CD14-positive monocyte (primary cell): ENCODE results near the gene DHRS7B. TPM values are rescaled to one million over a fixed set of nuclear protein-coding genes. Genes with fewer than 3 reads are reported as not detected.

Experiments
- DNase-seq, 3 donors: peaks; one replicate each; pipeline ENCODE4 v3.0.0-alpha.2; 2011 to 2022
- H2AFZ ChIP-seq: 2 replicates; pipeline ENCODE4 v1.6.0; 2012; ENCODE audit warnings: mild to moderate bottlenecking, low read depth, low read length, inconsistent platforms; ENCODE audit not compliant: insufficient read depth, poor library complexity, severe bottlenecking
- H3K27ac ChIP-seq, 2 donors: 1 replicate in 1 of 2; 2 replicates in 1 of 2; pipeline ENCODE4 v1.5.1; 2012 to 2013; ENCODE audit warnings: low read length in 2 of 2, control low read depth in 1 of 2, inconsistent platforms in 1 of 2, low read depth in 1 of 2, mild to moderate bottlenecking in 1 of 2
- H3K27me3 ChIP-seq, 2 donors: one replicate each; pipeline versions ENCODE4 v1.6.0 to v1.6.1; 2011 to 2013; ENCODE audit warnings: low read length in 2 of 2; ENCODE audit not compliant: control insufficient read depth in 2 of 2, insufficient read depth in 2 of 2
- H3K36me3 ChIP-seq, 2 donors: replicated peaks in 1 of 2; 1 replicate in 1 of 2; 2 replicates in 1 of 2; pipeline versions ENCODE4 v1.5.1 to v1.6.1; 2012 to 2013; ENCODE audit warnings: low read length in 2 of 2, control low read depth in 1 of 2, inconsistent platforms in 1 of 2, mild to moderate bottlenecking in 1 of 2; ENCODE audit not compliant: insufficient read depth in 2 of 2, control insufficient read depth in 1 of 2
- H3K4me1 ChIP-seq, 2 donors: 1 replicate in 1 of 2; 2 replicates in 1 of 2; pipeline versions ENCODE4 v1.5.1 to v1.6.1; 2012 to 2013; ENCODE audit warnings: low read length in 2 of 2, control low read depth in 1 of 2, inconsistent platforms in 1 of 2, mild to moderate bottlenecking in 1 of 2, moderate library complexity in 1 of 2; ENCODE audit not compliant: insufficient read depth in 2 of 2, control insufficient read depth in 1 of 2
- H3K4me2 ChIP-seq: replicated peaks from 2 replicates; pipeline ENCODE3; 2012; ENCODE audit warnings: low read length, moderate library complexity, mild to moderate bottlenecking; ENCODE audit not compliant: poor library complexity, severe bottlenecking; ENCODE audit errors: extremely low read depth
- H3K4me3 ChIP-seq, 3 experiments: fragments of 200-600 bp in 1 of 3; sonication (generic) in 1 of 3; replicated peaks in 1 of 3; 1 replicate in 2 of 3; 2 replicates in 1 of 3; pipeline ENCODE4 v1.5.1; 2011 to 2013; ENCODE audit warnings: low read length in 3 of 3, mild to moderate bottlenecking in 3 of 3, control low read depth in 2 of 3, low read depth in 2 of 3, inconsistent platforms in 1 of 3, moderate library complexity in 1 of 3
- H3K79me2 ChIP-seq: 2 replicates; pipeline ENCODE4 v1.6.0; 2012; ENCODE audit warnings: mild to moderate bottlenecking, control low read depth, inconsistent platforms, low read length, moderate library complexity; ENCODE audit not compliant: insufficient read depth
- H3K9ac ChIP-seq: 2 replicates; pipeline ENCODE4 v1.6.0; 2017; ENCODE audit warnings: low read length, mild to moderate bottlenecking; ENCODE audit not compliant: insufficient read depth, poor library complexity, severe bottlenecking
- H3K9me3 ChIP-seq, 2 donors: replicated peaks in 1 of 2; 1 replicate in 1 of 2; 2 replicates in 1 of 2; pipeline versions ENCODE4 v1.5.1 to v1.6.1; 2012 to 2013; ENCODE audit warnings: low read length in 2 of 2, control low read depth in 1 of 2; ENCODE audit not compliant: control insufficient read depth in 1 of 2, insufficient read depth in 1 of 2
- H4K20me1 ChIP-seq: 2 replicates; pipeline ENCODE4 v1.6.0; 2012; ENCODE audit warnings: mild to moderate bottlenecking, low read length, control low read depth, moderate library complexity; ENCODE audit not compliant: insufficient read depth
- H3K27ac Mint-ChIP-seq, 7 donors: one replicate each; pipeline ENCODE4 v1.8.0; 2020; ENCODE audit warnings: mild to moderate bottlenecking in 7 of 7, mixed read lengths in 7 of 7, moderate library complexity in 6 of 7, inconsistent platforms in 2 of 7
- H3K27me3 Mint-ChIP-seq, 3 donors: one replicate each; pipeline ENCODE4 v1.8.0; 2021 to 2022; ENCODE audit warnings: low read depth in 3 of 3, mild to moderate bottlenecking in 3 of 3, mixed read lengths in 3 of 3, moderate library complexity in 3 of 3, inconsistent platforms in 1 of 3
- H3K36me3 Mint-ChIP-seq, 2 donors: one replicate each; pipeline ENCODE4 v1.8.0; 2020; ENCODE audit warnings: mixed read lengths in 2 of 2, inconsistent platforms in 1 of 2, mild to moderate bottlenecking in 1 of 2
- H3K4me1 Mint-ChIP-seq: one replicate; pipeline ENCODE4 v1.8.0; 2020; ENCODE audit warnings: mild to moderate bottlenecking, mixed read lengths
- H3K4me3 Mint-ChIP-seq, 2 donors: one replicate each; pipeline ENCODE4 v1.8.0; 2020; ENCODE audit warnings: mild to moderate bottlenecking in 2 of 2, mixed read lengths in 2 of 2, moderate library complexity in 1 of 2
- H3K9me3 Mint-ChIP-seq, 7 donors: one replicate each; pipeline ENCODE4 v1.8.0; 2020 to 2022; ENCODE audit warnings: mixed read lengths in 7 of 7, mild to moderate bottlenecking in 6 of 7, moderate library complexity in 6 of 7, inconsistent platforms in 2 of 7
- WGBS: methylation state at CpG from one replicate; pipeline ENCODE4 v1.1.5; 2013; ENCODE audit warnings: missing lambda C conversion rate; ENCODE audit not compliant: insufficient coverage; 5-methylcytosine and 5-hydroxymethylcytosine counted together
- intact Hi-C, 2 donors: fragments of 100-400 bp; cut with micrococcal nuclease; formaldehyde crosslinking; loops; one replicate each; pipeline versions ENCODE4 v1.15.0 to v1.15.1; 2023
- polyA plus RNA-seq, 3 donors: library from polyadenylated mRNA; depleted of rRNA in 1 of 3; unstranded in 2 of 3; stranded (reverse) in 1 of 3; fragments of 300-500 nt in 2 of 3; fragments of >200 nt in 1 of 3; fragmentation: Illumina TruSeq in 2 of 3; gene quantifications; 1 replicate in 2 of 3; 2 replicates in 1 of 3; pipeline ENCODE4 v1.2.3, GENCODE V29; 2012 to 2021
- TF ChIP-seq, protein P1 (sequence below): fragments of 200-600 bp; IDR thresholded peaks from one replicate; pipeline ENCODE4 v1.8.0; 2022; ENCODE audit warnings: antibody characterized with exemption, mild to moderate bottlenecking

The DHRS7B gene
- polyA plus RNA-seq, 3 donors, result 23.2 to 37.8 (median 33.9) TPM

GRCh38 chr17:21210411-21211076 lies 83.8 kb downstream of the DHRS7B start:
- H3K4me2 ChIP-seq, result peak overlapping the region; percentile 34
- H3K79me2 ChIP-seq, result peaks cover 97% of the 10 kb centered on the region
- no peaks in the 10 kb centered on the region for H3K27me3 ChIP-seq
- TF ChIP-seq, protein P1, sequence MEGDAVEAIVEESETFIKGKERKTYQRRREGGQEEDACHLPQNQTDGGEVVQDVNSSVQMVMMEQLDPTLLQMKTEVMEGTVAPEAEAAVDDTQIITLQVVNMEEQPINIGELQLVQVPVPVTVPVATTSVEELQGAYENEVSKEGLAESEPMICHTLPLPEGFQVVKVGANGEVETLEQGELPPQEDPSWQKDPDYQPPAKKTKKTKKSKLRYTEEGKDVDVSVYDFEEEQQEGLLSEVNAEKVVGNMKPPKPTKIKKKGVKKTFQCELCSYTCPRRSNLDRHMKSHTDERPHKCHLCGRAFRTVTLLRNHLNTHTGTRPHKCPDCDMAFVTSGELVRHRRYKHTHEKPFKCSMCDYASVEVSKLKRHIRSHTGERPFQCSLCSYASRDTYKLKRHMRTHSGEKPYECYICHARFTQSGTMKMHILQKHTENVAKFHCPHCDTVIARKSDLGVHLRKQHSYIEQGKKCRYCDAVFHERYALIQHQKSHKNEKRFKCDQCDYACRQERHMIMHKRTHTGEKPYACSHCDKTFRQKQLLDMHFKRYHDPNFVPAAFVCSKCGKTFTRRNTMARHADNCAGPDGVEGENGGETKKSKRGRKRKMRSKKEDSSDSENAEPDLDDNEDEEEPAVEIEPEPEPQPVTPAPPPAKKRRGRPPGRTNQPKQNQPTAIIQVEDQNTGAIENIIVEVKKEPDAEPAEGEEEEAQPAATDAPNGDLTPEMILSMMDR, result no peak
- H3K9ac ChIP-seq, result no peak overlapping the region
- Mint-ChIP-seq H3K36me3 (peaks cover 16 to 45% of the 10 kb centered on the region in 2 donors), H3K4me1 (peaks cover 43% of the 10 kb centered on the region), H3K4me3 (peak overlapping the region; percentile 43 to 46), H3K9me3 (no peaks in the 10 kb centered on the region), H3K27me3 (no peaks in the 10 kb centered on the region), H3K27ac (peak overlapping the region; percentile 72 to 97 (median 88))
- intact Hi-C loops, result loop anchor here (5.0 kb wide), 4 partner anchors 42 to 168 kb away; partner anchors contain the start of genes NATD1 (in 2 of the 2), DHRS7B (in 1 of the 2) and USP22 (in 1 of the 2)
- WGBS, result 31% methylated on average over 14 of the region's 15 CpGs
- peaks cover 29 to 47% of the 10 kb centered on the region in 2 donors for H3K36me3 ChIP-seq
- peaks cover 45 to 50% of the 10 kb centered on the region in 2 donors for H3K4me1 ChIP-seq
- no peak overlapping the region for H2AFZ ChIP-seq
- peaks cover 84% of the 10 kb centered on the region for H4K20me1 ChIP-seq
- H3K9me3 ChIP-seq, result no peaks in the 10 kb centered on the region
- peak; percentile 41 to 64 (median 46) for DNase-seq
- H3K27ac ChIP-seq, result peak overlapping the region; percentile 26 to 93
- H3K4me3 ChIP-seq, result no peak overlapping the region

GRCh38 chr17:21211825-21212479 lies 85.2 kb downstream of the DHRS7B start:
- H4K20me1 ChIP-seq, result peaks cover 70% of the 10 kb centered on the region
- H3K9ac ChIP-seq, result no peak overlapping the region
- Mint-ChIP-seq H3K27me3 (no peaks in the 10 kb centered on the region), H3K9me3 (no peaks in the 10 kb centered on the region), H3K4me3 (peak overlapping the region in 1 of 2 donors; percentile 31), H3K4me1 (peaks cover 54% of the 10 kb centered on the region), H3K36me3 (peaks cover 16 to 35% of the 10 kb centered on the region in 2 donors), H3K27ac (peak overlapping the region; percentile 56 to 97 (median 75))
- H2AFZ ChIP-seq, result no peak overlapping the region
- H3K4me2 ChIP-seq, result peak overlapping the region; percentile 88
- H3K27ac ChIP-seq, result peak overlapping the region; percentile 22 to 93
- TF ChIP-seq, protein P1, result no peak
- DNase-seq, result no peak
- H3K36me3 ChIP-seq, result peaks cover 27 to 38% of the 10 kb centered on the region in 2 donors
- H3K4me3 ChIP-seq, result peak overlapping the region in 1 of 3 experiments; percentile 95
- H3K4me1 ChIP-seq, result peaks cover 49 to 59% of the 10 kb centered on the region in 2 donors
- intact Hi-C loops, result loop anchor here (5.0 kb wide), 4 partner anchors 40 to 170 kb away; partner anchors contain the start of genes NATD1 (in 2 of the 2), DHRS7B (in 1 of the 2) and USP22 (in 1 of the 2)
- H3K79me2 ChIP-seq, result peaks cover 97% of the 10 kb centered on the region
- WGBS, result 86% methylated on average over 5 of the region's 9 CpGs
- H3K9me3 ChIP-seq, result no peaks in the 10 kb centered on the region
- no peaks in the 10 kb centered on the region for H3K27me3 ChIP-seq
